Mesodermal cell (in vitro differentiated cells): Measurements from ENCODE around the gene IDH2.

Source experiments
- H3K27ac ChIP-seq: 2 replicates; pipeline ENCODE4 v1.7.0; 2013; ENCODE audit warnings: mild to moderate bottlenecking, low read depth, low read length, moderate library complexity; ENCODE audit not compliant: severe bottlenecking
- H3K36me3 ChIP-seq: 2 replicates; pipeline ENCODE4 v1.7.1; 2013; ENCODE audit warnings: mild to moderate bottlenecking, low read length, moderate library complexity; ENCODE audit not compliant: control insufficient read depth, insufficient read depth
- H3K4me1 ChIP-seq: one replicate; pipeline ENCODE4 v1.7.1; 2013; ENCODE audit warnings: mild to moderate bottlenecking, low read length; ENCODE audit not compliant: insufficient read depth, control insufficient read depth, poor library complexity, severe bottlenecking
- H3K4me3 ChIP-seq: 2 replicates; pipeline ENCODE4 v1.7.0; 2013; ENCODE audit warnings: low read length, control low read depth, mild to moderate bottlenecking; ENCODE audit not compliant: insufficient read depth, poor library complexity, severe bottlenecking; ENCODE audit errors: extremely low read depth
- H3K9me3 ChIP-seq: 2 replicates; pipeline ENCODE4 v1.7.1; 2013; ENCODE audit warnings: mild to moderate bottlenecking, low read length, moderate library complexity; ENCODE audit not compliant: control insufficient read depth
- WGBS, 2 experiments: methylation state at CpG; one replicate each; pipeline ENCODE4 v1.1.5; 2013; ENCODE audit warnings: missing lambda C conversion rate in 2 of 2; ENCODE audit not compliant: insufficient coverage in 2 of 2; 5-methylcytosine and 5-hydroxymethylcytosine counted together

The IDH2 gene

DNA sequence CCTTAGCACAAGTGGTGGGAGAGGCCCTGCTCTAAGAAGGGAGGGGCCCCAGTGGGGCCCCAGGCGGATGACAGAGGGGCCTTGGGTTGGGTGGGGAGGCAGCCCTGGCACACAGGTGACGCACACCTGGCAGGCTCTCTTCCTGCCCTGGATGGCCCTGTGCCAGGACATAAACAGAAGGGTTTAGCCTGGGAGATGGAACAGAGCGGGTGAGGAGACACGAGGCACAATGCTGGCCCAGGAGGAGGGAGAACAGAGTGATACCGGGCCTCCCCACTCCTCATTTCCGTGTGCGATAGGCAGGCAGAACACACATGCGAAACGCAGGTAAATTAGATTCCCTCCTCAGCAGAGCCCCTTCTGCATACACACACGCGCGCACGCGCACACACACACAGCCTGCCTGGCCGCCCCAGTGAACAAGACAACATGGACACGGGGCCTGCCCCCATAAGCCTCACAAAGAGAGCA lies 39.8 kb downstream of the IDH2 start:
- peaks cover 6% of the 10 kb centered on the region for H3K36me3 ChIP-seq
- no peak overlapping the region for H3K4me3 ChIP-seq
- 76 to 78% methylated on average over 12 to 16 of the region's 16 CpGs for WGBS, 2 experiments
- peaks cover 62% of the 10 kb centered on the region for H3K4me1 ChIP-seq
- peak overlapping the region; percentile 55 for H3K27ac ChIP-seq
- H3K9me3 ChIP-seq, result no peaks in the 10 kb centered on the region

DNA sequence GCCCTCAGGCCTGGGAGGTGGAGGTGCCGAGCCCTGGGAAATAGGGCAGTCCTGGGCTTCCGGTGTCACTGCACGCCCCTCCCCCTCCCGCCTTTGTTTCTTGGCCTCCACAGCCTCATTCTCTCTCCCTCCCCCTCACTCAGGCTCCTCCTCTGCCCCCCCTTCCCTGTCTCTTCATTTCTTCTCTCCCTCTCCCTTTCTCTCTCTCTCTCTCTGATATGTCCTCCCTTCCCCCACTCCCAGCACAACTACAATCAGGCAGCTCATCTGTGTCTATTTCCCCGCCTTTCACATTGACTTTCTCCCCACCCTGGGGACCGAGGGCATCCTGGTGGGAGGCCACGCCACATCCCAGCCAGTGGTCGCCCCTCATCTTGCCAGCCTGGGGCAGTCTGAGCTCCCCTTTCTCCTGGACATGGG lies 40.2 kb downstream of the IDH2 start:
- peaks cover 62% of the 10 kb centered on the region for H3K4me1 ChIP-seq
- WGBS, 2 experiments, result 19 to 36% methylated on average over 6 to 7 of the region's 8 CpGs
- H3K9me3 ChIP-seq, result no peaks in the 10 kb centered on the region
- H3K4me3 ChIP-seq, result no peak overlapping the region
- peak overlapping the region; percentile 66 for H3K27ac ChIP-seq
- H3K36me3 ChIP-seq, result peaks cover 1% of the 10 kb centered on the region

DNA sequence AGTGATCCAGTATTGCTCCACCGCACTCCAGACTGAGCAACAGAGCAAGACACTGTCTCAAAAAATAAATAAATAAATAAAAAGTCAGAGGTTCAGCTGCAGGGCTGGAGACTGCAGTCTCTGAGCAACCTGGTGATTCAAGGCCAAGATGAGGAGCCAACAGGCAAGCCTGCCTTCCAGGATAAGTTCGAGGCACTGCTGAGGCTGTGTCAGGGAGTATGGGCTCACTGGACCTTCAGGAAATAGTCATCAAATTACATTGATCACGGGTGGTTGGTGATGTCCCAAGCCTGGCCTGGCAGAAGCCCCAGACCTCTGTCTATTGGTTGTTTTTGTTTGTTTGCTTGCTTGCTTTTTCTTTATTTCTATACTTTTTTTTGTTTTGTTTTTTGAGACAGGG lies 41.5 kb downstream of the IDH2 start:
- Histone ChIP-seq H3K36me3 (no peaks in the 10 kb centered on the region), H3K4me1 (peaks cover 61% of the 10 kb centered on the region), H3K27ac (no peak overlapping the region), H3K4me3 (no peak overlapping the region), H3K9me3 (no peaks in the 10 kb centered on the region)
- WGBS, 2 experiments, result 78 to 92% methylated on average over 2 of the region's 3 CpGs

DNA sequence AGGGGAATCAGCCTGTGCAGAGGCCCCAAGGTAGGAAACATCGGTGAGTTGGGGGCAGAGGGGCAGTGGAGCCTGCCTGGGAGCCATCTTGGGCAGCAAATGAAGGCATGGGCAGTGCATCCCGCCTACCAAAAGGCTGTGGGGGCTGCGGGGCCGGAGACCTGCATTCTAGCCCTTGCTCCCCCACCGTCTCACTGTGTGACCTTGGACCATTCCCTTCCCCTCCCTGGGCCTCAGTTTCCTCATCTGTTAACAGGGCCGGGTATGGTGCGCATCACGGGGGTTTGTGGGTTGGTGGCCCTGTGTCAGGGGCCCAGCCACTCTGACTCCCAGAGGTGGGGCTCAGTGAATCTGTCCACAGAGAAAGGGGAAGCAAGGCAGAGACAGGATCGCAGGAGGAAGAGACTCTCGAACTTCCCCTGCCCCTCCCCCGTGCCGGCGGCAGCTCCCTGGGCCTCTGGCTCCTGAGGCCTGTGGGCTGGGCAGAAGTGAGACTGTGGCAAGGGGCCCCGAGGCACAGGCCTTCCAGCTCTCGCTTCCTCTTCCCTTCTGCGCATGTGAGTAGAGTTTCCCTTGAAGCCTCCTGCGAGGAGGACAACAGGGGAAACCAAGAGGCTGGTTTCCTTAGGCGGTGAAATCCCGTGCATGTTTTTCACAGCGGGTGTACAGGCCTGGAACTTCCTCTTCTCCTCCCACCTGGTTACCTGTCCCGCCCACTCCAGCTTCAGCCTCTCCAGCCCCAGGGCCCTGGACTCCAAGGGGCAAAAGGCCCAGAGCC lies 42.9 kb downstream of the IDH2 start:
- 53 to 59% methylated on average over 12 to 15 of the region's 21 CpGs for WGBS, 2 experiments
- Histone ChIP-seq H3K9me3 (no peaks in the 10 kb centered on the region), H3K36me3 (no peaks in the 10 kb centered on the region), H3K27ac (peak overlapping the region; percentile 49), H3K4me3 (no peak overlapping the region), H3K4me1 (peaks cover 51% of the 10 kb centered on the region)

DNA sequence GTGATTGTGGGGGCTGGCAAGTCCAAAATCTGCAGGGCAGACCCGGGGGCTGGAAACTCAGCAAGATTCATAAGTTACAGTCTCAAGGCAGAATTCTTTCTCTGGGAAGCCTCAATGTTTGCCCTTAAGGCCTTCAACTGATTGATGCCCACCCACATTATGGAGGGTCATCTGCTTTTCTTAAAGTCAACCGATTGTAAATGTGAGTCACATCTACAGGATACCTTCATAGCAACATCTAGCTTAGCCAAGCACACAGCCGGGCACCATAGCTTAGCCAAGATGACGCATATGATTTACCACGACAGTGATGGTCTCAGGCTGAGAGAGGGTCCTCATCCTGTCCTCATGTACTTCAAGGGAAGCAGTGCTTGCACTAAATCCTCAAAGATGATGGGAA lies 43.5 kb downstream of the IDH2 start:
- H3K9me3 ChIP-seq, result no peaks in the 10 kb centered on the region
- no peak overlapping the region for H3K27ac ChIP-seq
- H3K36me3 ChIP-seq, result no peaks in the 10 kb centered on the region
- no peak overlapping the region for H3K4me3 ChIP-seq
- peaks cover 45% of the 10 kb centered on the region for H3K4me1 ChIP-seq
- WGBS, 2 experiments, result 93 to 97% methylated on average over 5 of the region's 5 CpGs

DNA sequence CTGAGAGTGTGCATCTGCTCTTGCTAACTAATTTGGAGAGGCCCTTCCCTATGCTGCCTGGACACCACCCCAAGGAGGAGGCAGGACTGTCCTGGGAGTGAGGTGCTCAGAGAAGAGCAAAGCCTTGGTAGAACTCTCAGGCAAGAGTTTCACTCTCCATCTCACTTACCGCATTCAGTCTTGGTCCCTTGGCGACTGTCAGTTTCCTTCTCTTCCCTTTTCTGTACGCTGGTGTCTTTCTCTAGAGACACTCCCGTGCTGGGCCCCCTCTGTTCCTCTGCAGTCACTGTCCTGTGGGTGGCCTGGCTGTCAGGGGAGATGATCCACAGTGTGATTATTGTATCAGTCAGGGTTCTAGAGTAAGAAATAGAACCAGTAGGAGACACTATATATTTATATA lies 44.0 kb downstream of the IDH2 start:
- Histone ChIP-seq H3K27ac (no peak overlapping the region), H3K9me3 (no peaks in the 10 kb centered on the region), H3K4me1 (peaks cover 40% of the 10 kb centered on the region), H3K36me3 (no peaks in the 10 kb centered on the region), H3K4me3 (no peak overlapping the region)
- WGBS, 2 experiments, result 80 to 94% methylated on average over 1 to 2 of the region's 4 CpGs

DNA sequence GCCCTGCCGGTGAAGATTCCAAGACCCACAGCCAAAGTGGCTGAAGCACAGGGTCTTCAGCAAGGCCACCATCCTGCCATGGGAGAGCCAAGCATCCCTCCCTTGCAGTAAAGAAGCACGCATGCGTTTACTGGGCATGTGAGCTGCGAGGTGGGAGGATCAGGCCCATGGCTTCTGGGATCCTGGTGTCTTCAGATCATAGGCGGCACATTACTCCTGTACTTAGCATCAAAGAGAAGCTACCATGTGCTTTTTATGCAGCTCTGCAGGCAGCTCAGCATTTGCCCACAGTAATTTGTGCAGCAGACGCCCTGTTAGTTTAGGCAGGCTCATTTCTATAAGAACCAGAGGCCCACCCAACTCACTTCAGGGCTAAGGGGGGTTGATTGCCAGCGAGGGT lies 45.7 kb downstream of the IDH2 start:
- Histone ChIP-seq H3K9me3 (no peaks in the 10 kb centered on the region), H3K27ac (no peak overlapping the region), H3K4me3 (no peak overlapping the region), H3K4me1 (peaks cover 24% of the 10 kb centered on the region), H3K36me3 (no peaks in the 10 kb centered on the region)
- WGBS, 2 experiments, result 94 to 97% methylated on average over 5 to 7 of the region's 7 CpGs

DNA sequence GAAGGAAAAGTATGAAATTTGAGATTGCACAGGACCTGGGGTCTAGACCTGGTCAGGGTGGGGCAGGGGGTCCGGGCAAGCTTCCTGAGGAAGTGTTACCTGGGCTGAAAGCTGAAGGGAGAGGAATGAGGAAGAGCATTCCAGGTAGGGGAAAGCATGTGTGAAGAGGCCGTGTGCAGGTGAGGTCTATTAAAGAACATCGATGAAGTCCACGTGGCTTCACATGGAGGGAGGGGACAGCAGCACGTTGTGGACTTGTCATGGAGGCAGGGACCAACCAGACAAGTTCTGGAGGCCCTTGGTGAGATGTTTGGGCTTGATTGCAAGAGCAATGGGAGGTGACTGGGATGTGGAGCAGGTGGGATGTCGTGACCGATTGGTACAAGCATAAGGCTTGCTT lies 47.1 kb downstream of the IDH2 start:
- Histone ChIP-seq H3K4me1 (peaks cover 15% of the 10 kb centered on the region), H3K9me3 (no peaks in the 10 kb centered on the region), H3K27ac (no peak overlapping the region), H3K36me3 (no peaks in the 10 kb centered on the region), H3K4me3 (no peak overlapping the region)
- 88 to 96% methylated on average over 7 of the region's 7 CpGs for WGBS, 2 experiments

DNA sequence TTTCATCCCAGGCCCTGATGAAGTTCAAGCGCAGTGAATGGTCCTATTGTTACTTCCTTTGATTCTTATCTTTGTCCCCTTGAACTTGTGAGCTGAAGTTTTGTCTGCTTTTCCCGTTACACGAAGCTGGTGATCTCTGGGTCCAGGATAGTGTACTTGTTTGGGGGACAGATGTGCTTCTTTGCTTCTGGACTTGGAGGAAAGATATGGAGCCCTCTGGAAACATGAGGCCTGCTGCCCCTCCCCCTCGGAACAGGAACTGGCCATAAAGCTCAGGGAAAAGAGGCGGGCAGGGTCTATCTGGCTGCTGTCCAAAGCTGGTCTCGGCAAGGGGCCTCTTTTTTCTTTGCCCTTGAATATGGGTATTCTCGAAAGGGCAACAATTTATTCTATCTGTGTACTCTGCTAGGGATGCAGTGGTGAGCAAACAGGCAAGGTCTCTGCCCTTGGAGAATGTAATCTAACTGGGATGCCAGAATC lies 47.6 kb downstream of the IDH2 start:
- H3K4me1 ChIP-seq, result peaks cover 13% of the 10 kb centered on the region
- no peaks in the 10 kb centered on the region for H3K36me3 ChIP-seq
- H3K4me3 ChIP-seq, result no peak overlapping the region
- WGBS, 2 experiments, result 76 to 85% methylated on average over 4 to 5 of the region's 7 CpGs
- no peaks in the 10 kb centered on the region for H3K9me3 ChIP-seq
- H3K27ac ChIP-seq, result no peak overlapping the region

DNA sequence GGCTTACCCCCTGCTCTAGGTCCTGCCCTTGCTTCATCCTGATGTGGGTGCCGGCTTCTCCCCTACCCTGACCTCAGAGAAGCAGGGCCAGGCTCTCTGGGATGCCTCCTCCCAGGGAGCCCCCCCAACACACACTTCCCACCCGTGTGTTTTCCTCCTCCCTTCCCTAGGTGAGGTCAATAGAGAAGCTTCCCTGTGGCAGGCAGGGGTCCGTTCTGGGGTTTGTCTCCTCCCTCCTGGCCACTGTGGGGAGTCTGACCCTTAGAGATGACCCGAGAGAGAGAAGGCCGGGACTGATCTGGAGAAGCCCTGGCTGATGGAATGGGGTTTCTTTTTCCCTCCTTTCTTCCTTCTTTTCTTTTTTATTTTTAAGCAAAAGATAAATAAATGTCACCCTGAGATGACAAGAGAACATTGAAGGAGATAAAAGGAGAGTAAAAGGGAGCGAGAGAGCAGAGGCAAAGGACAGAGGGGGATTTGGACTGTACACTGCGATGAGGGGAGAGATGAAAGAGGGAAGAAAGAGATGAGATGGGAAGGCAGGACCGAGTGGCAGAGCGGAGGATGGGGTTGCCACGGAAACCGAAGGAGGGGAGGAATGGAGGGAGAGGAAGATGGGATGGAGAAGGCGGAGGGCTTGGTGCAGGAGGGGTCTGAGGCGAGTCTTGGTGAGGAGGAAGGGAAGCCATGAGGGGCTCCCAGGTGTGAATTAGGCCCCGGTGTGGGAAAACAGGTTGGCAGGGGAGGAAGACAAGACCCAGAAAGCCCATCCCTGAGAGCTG lies 48.4 kb downstream of the IDH2 start:
- WGBS, 2 experiments, result 78 to 86% methylated on average over 9 to 10 of the region's 14 CpGs
- Histone ChIP-seq H3K27ac (no peak overlapping the region), H3K9me3 (no peaks in the 10 kb centered on the region), H3K36me3 (no peaks in the 10 kb centered on the region), H3K4me3 (no peak overlapping the region), H3K4me1 (peaks cover 5% of the 10 kb centered on the region)
